ENCODE results near the gene ABLIM3. TPM values are rescaled to one million over a fixed set of nuclear protein-coding genes. Genes with fewer than 3 reads are reported as not detected.

ABLIM3 gene
- total RNA-seq, 1 donor from 2014 or later = 87.7 TPM

GRCh38 chr5:149300441-149300840, 159.1 kb downstream of the ABLIM3 start:
- no peak for DNase-seq (ENCODE audit: low spot score)
- no peak for ATAC-seq

DNA sequence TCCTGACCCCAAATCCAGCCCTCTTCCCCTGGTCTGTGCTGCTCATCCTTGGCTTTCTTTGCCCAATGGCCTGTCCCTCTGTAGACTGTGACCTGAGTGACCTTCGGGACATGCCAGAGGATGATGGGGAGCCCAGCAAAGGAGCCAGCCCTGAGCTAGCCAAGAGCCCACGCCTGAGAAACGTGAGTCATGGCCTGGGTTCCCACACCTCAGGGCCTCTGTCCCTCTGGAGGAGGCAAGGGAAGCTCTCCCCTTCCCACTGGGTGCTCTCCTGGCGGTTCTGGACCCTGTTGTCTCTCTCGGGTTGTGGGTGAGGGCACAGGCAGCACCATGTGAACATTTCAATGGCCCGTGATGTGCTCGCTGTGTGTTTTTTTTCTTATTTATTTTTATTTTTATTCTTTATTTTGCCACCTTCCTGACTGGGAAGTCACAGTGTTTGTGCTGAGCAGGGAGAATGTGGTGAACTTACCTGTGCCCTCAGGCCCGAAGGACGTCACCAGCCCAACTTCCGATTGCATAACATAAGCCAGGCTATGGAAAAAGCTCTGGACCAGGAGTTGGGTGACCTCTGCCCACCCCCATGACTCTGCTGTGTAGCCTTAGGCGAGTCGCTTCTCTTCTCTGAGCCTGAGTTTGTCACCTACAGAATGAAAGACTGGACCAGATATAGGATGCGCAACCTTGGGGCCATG, 159.9 kb downstream of the ABLIM3 start:
- ATAC-seq = no peak
- no peak for DNase-seq (ENCODE audit: low spot score)

- ATAC-seq = no peak
These were observed 160.6 kb downstream of the ABLIM3 start for GRCh38 chr5:149301744-149302380.

DNA sequence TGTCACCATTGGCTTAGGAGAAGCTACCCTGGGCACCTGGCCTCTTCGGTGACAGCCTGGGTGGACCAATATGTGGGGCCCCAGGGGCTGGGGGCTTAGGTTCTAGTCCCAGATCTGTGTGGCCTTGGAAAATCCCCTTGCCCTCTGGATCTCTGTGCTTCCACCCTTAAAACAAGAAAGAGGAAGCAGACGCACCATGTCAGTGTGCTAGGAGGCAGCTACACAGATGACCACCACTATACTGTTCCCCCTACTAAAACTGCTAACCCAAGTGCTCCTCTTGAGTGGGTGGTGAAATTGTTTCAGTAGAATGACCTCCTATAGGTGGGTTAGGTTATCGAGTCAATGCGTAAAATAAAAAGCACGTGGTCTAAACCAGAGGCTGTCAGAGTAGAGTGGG, 161.3 kb downstream of the ABLIM3 start:
- DNase-seq (ENCODE audit: low spot score) (no peak), ATAC-seq (no peak)

More at GRCh38 chr5:149301744-149302380, 160.6 kb downstream of the ABLIM3 start:
- no peak for DNase-seq (ENCODE audit: low spot score)

GRCh38 chr5:149303210-149303609, 161.9 kb downstream of the ABLIM3 start:
- ATAC-seq = no peak
- DNase-seq (ENCODE audit: low spot score) = no peak

DNA sequence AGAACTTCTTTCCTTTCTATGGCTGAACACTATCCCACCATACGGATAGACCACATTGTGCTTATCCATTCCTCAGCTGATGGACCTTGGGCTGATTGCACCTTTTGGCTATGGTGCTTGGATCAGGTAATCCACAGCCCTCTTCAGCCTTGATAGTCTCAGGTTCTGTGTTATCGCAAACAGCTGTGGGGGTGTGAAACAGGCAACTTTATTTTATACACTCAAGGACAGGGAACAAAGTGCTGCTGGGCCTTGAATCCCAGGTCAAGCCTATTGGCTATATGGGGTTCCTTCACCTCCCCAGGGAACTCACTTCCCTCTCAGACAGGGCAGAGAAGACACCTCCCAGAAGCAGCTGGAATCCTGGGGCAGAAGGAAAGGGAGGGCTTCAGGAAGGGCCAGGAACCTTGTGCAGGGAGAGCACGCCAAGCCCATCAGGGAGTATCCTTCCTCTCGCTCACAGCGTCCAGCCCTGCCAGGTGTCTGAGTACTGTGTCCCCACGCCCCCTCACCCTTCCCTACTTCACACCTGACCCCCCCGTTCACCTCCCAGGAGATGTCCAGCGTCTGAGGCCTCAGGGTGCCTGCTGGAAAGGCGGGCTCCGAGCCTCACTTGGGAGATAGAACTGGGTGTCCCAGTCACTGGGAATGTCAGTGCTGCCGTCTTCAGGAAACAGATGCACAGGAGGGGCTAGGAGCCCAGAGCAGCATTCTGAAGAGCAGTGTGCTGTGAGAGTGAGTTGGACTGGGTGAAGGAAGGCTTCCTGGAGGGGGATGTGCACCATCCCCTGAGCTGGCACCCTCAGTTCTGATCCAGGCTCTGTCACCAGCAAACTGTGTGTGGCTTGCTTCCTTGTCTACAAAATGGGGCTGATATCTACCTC, 163.1 kb downstream of the ABLIM3 start:
- ATAC-seq (peak; percentile 12), DNase-seq (ENCODE audit: low spot score) (no peak)

DNA sequence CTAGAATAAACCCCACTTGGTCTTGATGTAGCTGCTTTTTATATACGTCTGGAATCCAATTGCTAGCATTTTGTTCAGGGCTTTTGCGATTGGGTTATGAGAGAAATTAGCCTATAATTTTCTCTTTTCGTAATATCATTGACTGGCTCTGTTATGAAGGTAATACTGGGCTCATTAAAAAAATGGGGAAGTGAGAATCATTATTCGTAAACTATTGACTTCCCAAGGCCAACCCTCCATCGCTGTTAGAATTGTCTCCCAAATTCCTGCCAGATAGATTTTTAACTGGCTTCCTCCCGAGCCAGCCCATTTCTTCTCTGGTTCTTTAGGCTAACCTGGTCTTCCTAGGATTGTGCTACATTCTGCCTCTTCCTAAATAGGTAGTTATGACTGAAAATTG, 168.1 kb downstream of the ABLIM3 start:
- ATAC-seq (no peak), DNase-seq (ENCODE audit: low spot score) (no peak)

Other genes with a start within 250 kb of the ABLIM3 start
- 0.43 TPM for gene SH3TC2, start 78.4 kb upstream of the ABLIM3 start, total RNA-seq
- gene AFAP1L1, start 130.4 kb downstream of the ABLIM3 start, total RNA-seq = 2.6 TPM
- 5.1 TPM for gene GRPEL2, start 204.0 kb downstream of the ABLIM3 start, total RNA-seq
- gene PCYOX1L, start 216.6 kb downstream of the ABLIM3 start, total RNA-seq = 0.93 TPM
- gene IL17B, start 237.8 kb downstream of the ABLIM3 start, total RNA-seq = not detected

Data from left lobe of liver (tissue), 2 donors.